IMR-90 (cell line): ENCODE results near the gene ZNF182.

ENCODE experiments used
- BHLHE40 ChIP-seq: fragments of 150-350 bp; IDR thresholded peaks from 2 replicates; pipeline ENCODE4 v1.6.1; 2016; ENCODE audit warnings: mild to moderate bottlenecking, low read depth, low read length
- CEBPB ChIP-seq: IDR thresholded peaks from 2 replicates; pipeline ENCODE4 v1.6.1; 2012; ENCODE audit warnings: low read depth, low read length, improper control_type of control experiment
- CTCF ChIP-seq: conservative IDR thresholded peaks from 2 replicates; pipeline ENCODE4 v1.5.1; 2012; ENCODE audit warnings: mild to moderate bottlenecking, low read depth, low read length, improper control_type of control experiment
- ELK1 ChIP-seq: fragments of 150-350 bp; IDR thresholded peaks from 2 replicates; pipeline ENCODE4 v1.6.1; 2016; ENCODE audit warnings: low read depth, mild to moderate bottlenecking, low read length, moderate library complexity, borderline replicate concordance
- MAFK ChIP-seq: IDR thresholded peaks from 2 replicates; pipeline ENCODE4 v1.6.1; 2012; ENCODE audit warnings: low read depth, low read length, improper control_type of control experiment
- MAZ ChIP-seq: IDR thresholded peaks from 2 replicates; pipeline ENCODE4 v1.6.1; 2012; ENCODE audit warnings: low read depth, mild to moderate bottlenecking, low read length, improper control_type of control experiment, moderate library complexity, borderline replicate concordance
- MXI1 ChIP-seq: IDR thresholded peaks from 2 replicates; pipeline ENCODE4 v1.6.1; 2012; ENCODE audit warnings: low read depth, mild to moderate bottlenecking, low read length, moderate library complexity, borderline replicate concordance
- NFE2L2 ChIP-seq: fragments of 150-350 bp; IDR thresholded peaks from 2 replicates; pipeline ENCODE4 v1.6.1; 2016; ENCODE audit warnings: low read depth, mild to moderate bottlenecking, low read length
- POLR2A ChIP-seq: IDR thresholded peaks from 2 replicates; pipeline ENCODE4 v1.6.1; 2012; ENCODE audit warnings: mild to moderate bottlenecking, low read depth, low read length
- RAD21 ChIP-seq: IDR thresholded peaks from 2 replicates; pipeline ENCODE4 v1.6.1; 2012; ENCODE audit warnings: low read length, improper control_type of control experiment
- RCOR1 ChIP-seq: IDR thresholded peaks from 2 replicates; pipeline ENCODE4 v1.6.1; 2012; ENCODE audit warnings: mild to moderate bottlenecking, low read length, improper control_type of control experiment; ENCODE audit not compliant: insufficient replicate concordance
- RFX5 ChIP-seq: IDR thresholded peaks from 2 replicates; pipeline ENCODE4 v1.8.0; 2012; ENCODE audit warnings: low read depth, mild to moderate bottlenecking, low read length, moderate library complexity
- SMC3 ChIP-seq: fragments of 150-350 bp; IDR thresholded peaks from 2 replicates; pipeline ENCODE4 v1.6.1; 2016; ENCODE audit warnings: low read depth, mild to moderate bottlenecking, antibody characterized with exemption, low read length, moderate library complexity
- USF2 ChIP-seq: fragments of 150-350 bp; IDR thresholded peaks from 2 replicates; pipeline ENCODE4 v1.6.1; 2017; ENCODE audit warnings: mild to moderate bottlenecking, antibody characterized with exemption, low read length, low read depth

- TF ChIP-seq USF2 (no peak), CEBPB (no peak), CTCF (no peak), POLR2A (no peak), SMC3 (no peak), MXI1 (no peak), NFE2L2 (no peak), MAFK (no peak), ELK1 (no peak), RFX5 (no peak), RCOR1 (no peak), MAZ (no peak), RAD21 (no peak), BHLHE40 (no peak)
Measured at GRCh38 chrX:47992669-47993068, 11.1 kb downstream of the ZNF182 start.
